Neural cell (in vitro differentiated cells): ENCODE results near the gene VSNL1. TPM values are rescaled to one million over a fixed set of nuclear protein-coding genes. Genes with fewer than 3 reads are reported as not detected.

Experiments used
- H2AFZ ChIP-seq: fragments of 200-600, 300-800 bp; sonication (generic), shearing (Covaris generic); 2 replicates; pipeline ENCODE4 v1.6.0; 2014; ENCODE audit warnings: low read depth, mild to moderate bottlenecking, antibody characterized with exemption, low read length, moderate library complexity
- H3F3A ChIP-seq: fragments of 200-600 bp; shearing (Covaris generic); 2 replicates; pipeline ENCODE4 v1.6.1; 2016; ENCODE audit warnings: mild to moderate bottlenecking, moderate library complexity, mixed read lengths, antibody characterized with exemption, low read length; ENCODE audit not compliant: insufficient read depth, poor library complexity, severe bottlenecking
- H3K27ac ChIP-seq: fragments of 200-600, 300-800 bp; sonication (generic), shearing (Covaris generic); 2 replicates; pipeline ENCODE4 v1.5.1; 2014; ENCODE audit warnings: mild to moderate bottlenecking, low read length, moderate library complexity
- H3K27me3 ChIP-seq: fragments of 300-800, 200-600 bp; sonication (generic), shearing (Covaris generic); 2 replicates; pipeline ENCODE4 v1.6.0; 2014; ENCODE audit warnings: mild to moderate bottlenecking, low read depth, low read length, moderate library complexity; ENCODE audit not compliant: insufficient read depth
- H3K36me3 ChIP-seq: fragments of 300-800, 200-600 bp; sonication (generic), shearing (Covaris generic); 2 replicates; pipeline ENCODE4 v1.5.1; 2014; ENCODE audit warnings: mild to moderate bottlenecking, antibody characterized with exemption, low read length, moderate library complexity; ENCODE audit not compliant: insufficient read depth
- H3K4me2 ChIP-seq: fragments of 300-800, 200-600 bp; sonication (generic), shearing (Covaris generic); 2 replicates; pipeline ENCODE4 v1.6.0; 2014; ENCODE audit warnings: mild to moderate bottlenecking, low read length
- H3K4me3 ChIP-seq: fragments of 300-800, 200-600 bp; sonication (generic), shearing (Covaris generic); 2 replicates; pipeline ENCODE4 v1.5.1; 2014; ENCODE audit warnings: mild to moderate bottlenecking, low read length, moderate library complexity
- H3K79me2 ChIP-seq: fragments of 200-600 bp; shearing (Covaris generic); replicated peaks from 2 replicates; pipeline ENCODE4 v1.6.0; 2014; ENCODE audit warnings: mild to moderate bottlenecking, low read length, moderate library complexity; ENCODE audit not compliant: insufficient read depth
- H3K9ac ChIP-seq: fragments of 300-800, 200-600 bp; sonication (generic), shearing (Covaris generic); 2 replicates; pipeline ENCODE4 v1.6.1; 2016; ENCODE audit warnings: mild to moderate bottlenecking, low read length, mixed read lengths
- H3K9me2 ChIP-seq: fragments of 200-600 bp; shearing (Covaris generic); 2 replicates; pipeline ENCODE4 v1.6.1; 2016; ENCODE audit warnings: mild to moderate bottlenecking, low read length, mixed read lengths; ENCODE audit not compliant: insufficient read depth
- H3K9me3 ChIP-seq: fragments of 200-600, 300-800 bp; sonication (generic), shearing (Covaris generic); 2 replicates; pipeline ENCODE4 v1.6.1; 2016; ENCODE audit warnings: mild to moderate bottlenecking, mixed run types, low read length, moderate library complexity, mixed read lengths
- H4K20me1 ChIP-seq: fragments of 200-600 bp; shearing (Covaris generic); 2 replicates; pipeline ENCODE4 v1.6.1; 2016; ENCODE audit warnings: mild to moderate bottlenecking, mixed run types; ENCODE audit not compliant: insufficient read depth
- CTCF ChIP-seq: fragments of 450-650 bp; IDR thresholded peaks from 2 replicates; pipeline ENCODE4 v1.5.1; 2014; ENCODE audit warnings: antibody characterized with exemption, mild to moderate bottlenecking, moderate library complexity; ENCODE audit not compliant: poor library complexity, severe bottlenecking
- EP300 ChIP-seq: fragments of 450-650 bp; conservative IDR thresholded peaks from 2 replicates; pipeline ENCODE4 v1.6.1; 2014; ENCODE audit warnings: antibody characterized with exemption, mild to moderate bottlenecking, moderate library complexity; ENCODE audit not compliant: poor library complexity, severe bottlenecking
- EZH2 ChIP-seq: fragments of 200-600, 300-800 bp; shearing (Covaris generic), sonication (generic); IDR thresholded peaks from 2 replicates; pipeline ENCODE4 v1.6.1; 2014; ENCODE audit warnings: antibody characterized with exemption, low read length, borderline replicate concordance, mild to moderate bottlenecking; ENCODE audit not compliant: insufficient read depth, poor library complexity, severe bottlenecking
- MXI1 ChIP-seq: fragments of 450-650 bp; conservative IDR thresholded peaks from 2 replicates; pipeline ENCODE4 v1.6.1; 2014; ENCODE audit warnings: antibody characterized with exemption, mild to moderate bottlenecking; ENCODE audit not compliant: poor library complexity, severe bottlenecking
- POLR2AphosphoS5 ChIP-seq: IDR thresholded peaks from 2 replicates; pipeline ENCODE4 v1.6.1; 2012
- RAD21 ChIP-seq: fragments of 450-650 bp; conservative IDR thresholded peaks from 2 replicates; pipeline ENCODE4 v1.6.1; 2014; ENCODE audit warnings: antibody characterized with exemption, mild to moderate bottlenecking, moderate library complexity
- SMC3 ChIP-seq: fragments of 450-650 bp; conservative IDR thresholded peaks from 2 replicates; pipeline ENCODE4 v1.6.1; 2014; ENCODE audit warnings: antibody characterized with exemption, mild to moderate bottlenecking, moderate library complexity; ENCODE audit not compliant: poor library complexity
- TAF1 ChIP-seq: IDR thresholded peaks from 2 replicates; pipeline ENCODE4 v1.6.1; 2012; ENCODE audit warnings: low read depth
- polyA plus RNA-seq: library from polyadenylated mRNA; depleted of rRNA; stranded (reverse); fragments of >200 nt; gene quantifications from 2 replicates; pipeline ENCODE4 v1.2.3, GENCODE V29; 2014
- TF ChIP-seq, protein P1 (sequence below): IDR thresholded peaks from 2 replicates; pipeline ENCODE4 v1.6.1; 2012; ENCODE audit warnings: borderline replicate concordance

The VSNL1 gene
- polyA plus RNA-seq, 1 donor from 2014 or later, result 69.7 TPM

DNA sequence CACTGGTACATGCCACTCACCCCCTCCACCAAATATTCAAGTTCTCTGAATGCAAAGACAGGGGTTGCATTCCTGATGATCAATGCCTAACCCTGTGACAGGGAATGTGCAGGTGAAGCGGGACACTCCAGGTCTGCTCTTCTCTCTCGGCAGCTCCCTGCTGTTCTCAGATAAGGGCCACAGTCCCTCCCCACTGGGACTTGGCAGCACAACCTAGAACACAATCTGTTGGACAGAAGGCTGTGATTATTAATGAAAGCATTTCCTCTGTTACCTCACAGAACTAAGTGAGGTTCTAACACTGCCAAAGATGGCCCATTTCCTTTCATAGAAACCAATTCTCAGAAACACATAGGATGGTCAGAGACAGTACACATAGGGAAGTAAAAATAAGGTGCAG lies 42.7 kb downstream of the VSNL1 start:
- Histone ChIP-seq H3K9ac (no peak overlapping the region), H3K27me3 (no peaks in the 10 kb centered on the region), H3K4me2 (no peak overlapping the region), H4K20me1 (no peaks in the 10 kb centered on the region), H3K79me2 (no peaks in the 10 kb centered on the region), H3K9me3 (no peaks in the 10 kb centered on the region), H3K9me2 (no peaks in the 10 kb centered on the region), H3K4me3 (no peak overlapping the region), H2AFZ (no peak overlapping the region), H3K36me3 (no peaks in the 10 kb centered on the region), H3K27ac (no peak overlapping the region), H3F3A (no peaks in the 10 kb centered on the region)
- TF ChIP-seq POLR2AphosphoS5 (no peak), CTCF (no peak), EP300 (no peak), SMC3 (no peak), MXI1 (no peak), TAF1 (no peak), RAD21 (no peak), EZH2 (no peak)
- TF ChIP-seq, protein P1, sequence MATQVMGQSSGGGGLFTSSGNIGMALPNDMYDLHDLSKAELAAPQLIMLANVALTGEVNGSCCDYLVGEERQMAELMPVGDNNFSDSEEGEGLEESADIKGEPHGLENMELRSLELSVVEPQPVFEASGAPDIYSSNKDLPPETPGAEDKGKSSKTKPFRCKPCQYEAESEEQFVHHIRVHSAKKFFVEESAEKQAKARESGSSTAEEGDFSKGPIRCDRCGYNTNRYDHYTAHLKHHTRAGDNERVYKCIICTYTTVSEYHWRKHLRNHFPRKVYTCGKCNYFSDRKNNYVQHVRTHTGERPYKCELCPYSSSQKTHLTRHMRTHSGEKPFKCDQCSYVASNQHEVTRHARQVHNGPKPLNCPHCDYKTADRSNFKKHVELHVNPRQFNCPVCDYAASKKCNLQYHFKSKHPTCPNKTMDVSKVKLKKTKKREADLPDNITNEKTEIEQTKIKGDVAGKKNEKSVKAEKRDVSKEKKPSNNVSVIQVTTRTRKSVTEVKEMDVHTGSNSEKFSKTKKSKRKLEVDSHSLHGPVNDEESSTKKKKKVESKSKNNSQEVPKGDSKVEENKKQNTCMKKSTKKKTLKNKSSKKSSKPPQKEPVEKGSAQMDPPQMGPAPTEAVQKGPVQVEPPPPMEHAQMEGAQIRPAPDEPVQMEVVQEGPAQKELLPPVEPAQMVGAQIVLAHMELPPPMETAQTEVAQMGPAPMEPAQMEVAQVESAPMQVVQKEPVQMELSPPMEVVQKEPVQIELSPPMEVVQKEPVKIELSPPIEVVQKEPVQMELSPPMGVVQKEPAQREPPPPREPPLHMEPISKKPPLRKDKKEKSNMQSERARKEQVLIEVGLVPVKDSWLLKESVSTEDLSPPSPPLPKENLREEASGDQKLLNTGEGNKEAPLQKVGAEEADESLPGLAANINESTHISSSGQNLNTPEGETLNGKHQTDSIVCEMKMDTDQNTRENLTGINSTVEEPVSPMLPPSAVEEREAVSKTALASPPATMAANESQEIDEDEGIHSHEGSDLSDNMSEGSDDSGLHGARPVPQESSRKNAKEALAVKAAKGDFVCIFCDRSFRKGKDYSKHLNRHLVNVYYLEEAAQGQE, result no peak

GRCh38 chr2:17583646-17584045 lies 43.1 kb downstream of the VSNL1 start:
- TF ChIP-seq, protein P1, result no peak
- no peak for TF ChIP-seq SMC3
- no peak for TF ChIP-seq EP300
- TF ChIP-seq TAF1, result no peak
- TF ChIP-seq RAD21, result no peak
- no peak for TF ChIP-seq MXI1
- no peak overlapping the region for H3K4me3 ChIP-seq
- H3K79me2 ChIP-seq, result no peaks in the 10 kb centered on the region
- no peak overlapping the region for H3K27ac ChIP-seq
- H3K4me2 ChIP-seq, result no peak overlapping the region
- H3K9me2 ChIP-seq, result no peaks in the 10 kb centered on the region
- H3K36me3 ChIP-seq, result no peaks in the 10 kb centered on the region
- no peak overlapping the region for H2AFZ ChIP-seq
- H4K20me1 ChIP-seq, result no peaks in the 10 kb centered on the region
- no peaks in the 10 kb centered on the region for H3F3A ChIP-seq
- no peaks in the 10 kb centered on the region for H3K9me3 ChIP-seq
- H3K9ac ChIP-seq, result no peak overlapping the region
- H3K27me3 ChIP-seq, result no peaks in the 10 kb centered on the region
